Glutamatergic neuron (in vitro differentiated cells): ENCODE measurements around the gene SLC28A1. TPM values are rescaled to one million over a fixed set of nuclear protein-coding genes. Genes with fewer than 3 reads are reported as not detected.
"Not testable (repeated sequence)": the region's sequence is repeated elsewhere in the genome, so short reads cannot be mapped to it uniquely, and the experiment has no call there.

Experiments
- DNase-seq: peaks from one replicate; pipeline ENCODE4 v3.0.0; 2022
- H3K27ac Mint-ChIP-seq: one replicate; pipeline ENCODE4 v1.8.0; 2020; ENCODE audit warnings: mild to moderate bottlenecking, mixed read lengths, inconsistent platforms; ENCODE audit not compliant: unreplicated experiment
- H3K27me3 Mint-ChIP-seq: one replicate; pipeline ENCODE4 v1.8.0; 2020; ENCODE audit warnings: mild to moderate bottlenecking, moderate library complexity, mixed read lengths, inconsistent platforms; ENCODE audit not compliant: unreplicated experiment
- H3K36me3 Mint-ChIP-seq: one replicate; pipeline ENCODE4 v1.8.0; 2020; ENCODE audit warnings: mild to moderate bottlenecking, mixed read lengths, inconsistent platforms; ENCODE audit not compliant: unreplicated experiment
- H3K4me1 Mint-ChIP-seq: one replicate; pipeline ENCODE4 v1.8.0; 2020; ENCODE audit warnings: mild to moderate bottlenecking, low read depth, mixed read lengths, inconsistent platforms; ENCODE audit not compliant: unreplicated experiment
- H3K4me3 Mint-ChIP-seq: one replicate; pipeline ENCODE4 v1.8.0; 2020; ENCODE audit warnings: mild to moderate bottlenecking, mixed read lengths, inconsistent platforms; ENCODE audit not compliant: unreplicated experiment
- H3K9me3 Mint-ChIP-seq: one replicate; pipeline ENCODE4 v1.8.0; 2020; ENCODE audit warnings: mild to moderate bottlenecking, moderate library complexity, mixed read lengths, inconsistent platforms; ENCODE audit not compliant: unreplicated experiment
- CTCF ChIP-seq: fragments of 200-600 bp; sonication (generic); IDR thresholded peaks from one replicate; pipeline ENCODE4 v1.5.0; 2021; ENCODE audit not compliant: partially characterized antibody, unreplicated experiment
- total RNA-seq: library from RNA; stranded (reverse); fragmentation: NEBNext Ultra II Directional; extraction: Animal tissue kit (Norgen Biotek cat#: 25700); gene quantifications from one replicate; pipeline ENCODE4 v1.2.1, GENCODE V29; 2021; ENCODE audit not compliant: unreplicated experiment

Gene SLC28A1
- total RNA-seq, 1 donor from 2014 or later, result 0.25 TPM

- H3K4me1 Mint-ChIP-seq, result peaks cover 14% of the 10 kb centered on the region
- H3K36me3 Mint-ChIP-seq, result no peaks in the 10 kb centered on the region
- peaks cover 7% of the 10 kb centered on the region for H3K27me3 Mint-ChIP-seq
- TF ChIP-seq CTCF, result no peak
- no peak overlapping the region for H3K27ac Mint-ChIP-seq
- H3K9me3 Mint-ChIP-seq, result peaks cover 3% of the 10 kb centered on the region
- DNase-seq, result no peak
- no peak overlapping the region for H3K4me3 Mint-ChIP-seq
Measured at GRCh38 chr15:84919106-84919667, 34.7 kb downstream of the SLC28A1 start.

- no peaks in the 10 kb centered on the region for H3K9me3 Mint-ChIP-seq
- peaks cover 5% of the 10 kb centered on the region for H3K4me1 Mint-ChIP-seq
- DNase-seq, result no peak
- no peak overlapping the region for H3K4me3 Mint-ChIP-seq
- no peak for TF ChIP-seq CTCF
- no peak overlapping the region for H3K27ac Mint-ChIP-seq
- H3K27me3 Mint-ChIP-seq, result peaks cover 9% of the 10 kb centered on the region
- H3K36me3 Mint-ChIP-seq, result no peaks in the 10 kb centered on the region
Measured at GRCh38 chr15:84921121-84921520, 36.7 kb downstream of the SLC28A1 start.

- no peak for TF ChIP-seq CTCF
- no peak for DNase-seq
- Mint-ChIP-seq H3K4me3 (no peak overlapping the region), H3K27ac (no peak overlapping the region), H3K4me1 (peaks cover 5% of the 10 kb centered on the region), H3K27me3 (peaks cover 9% of the 10 kb centered on the region), H3K9me3 (no peaks in the 10 kb centered on the region), H3K36me3 (no peaks in the 10 kb centered on the region)
Measured at GRCh38 chr15:84922530-84922929, 38.1 kb downstream of the SLC28A1 start.

GRCh38 chr15:84924077-84924731, 39.7 kb downstream of the SLC28A1 start:
- no peak for TF ChIP-seq CTCF
- H3K36me3 Mint-ChIP-seq, result no peaks in the 10 kb centered on the region

GRCh38 chr15:84924821-84925569, 40.5 kb downstream of the SLC28A1 start:
- H3K4me1 Mint-ChIP-seq, result peaks cover 10% of the 10 kb centered on the region
- H3K9me3 Mint-ChIP-seq, H3K4me3 Mint-ChIP-seq, DNase-seq, H3K36me3 Mint-ChIP-seq, H3K27ac Mint-ChIP-seq, H3K27me3 Mint-ChIP-seq: not testable (repeated sequence)

More at GRCh38 chr15:84924077-84924731, 39.7 kb downstream of the SLC28A1 start:
- DNase-seq, result no peak
- H3K9me3 Mint-ChIP-seq, result no peaks in the 10 kb centered on the region
- peaks cover 4% of the 10 kb centered on the region for H3K27me3 Mint-ChIP-seq
- H3K27ac Mint-ChIP-seq, result no peak overlapping the region
- no peak overlapping the region for H3K4me3 Mint-ChIP-seq
- peaks cover 10% of the 10 kb centered on the region for H3K4me1 Mint-ChIP-seq
